Measurements from ENCODE around the gene B9D1.

Gene B9D1

DNA sequence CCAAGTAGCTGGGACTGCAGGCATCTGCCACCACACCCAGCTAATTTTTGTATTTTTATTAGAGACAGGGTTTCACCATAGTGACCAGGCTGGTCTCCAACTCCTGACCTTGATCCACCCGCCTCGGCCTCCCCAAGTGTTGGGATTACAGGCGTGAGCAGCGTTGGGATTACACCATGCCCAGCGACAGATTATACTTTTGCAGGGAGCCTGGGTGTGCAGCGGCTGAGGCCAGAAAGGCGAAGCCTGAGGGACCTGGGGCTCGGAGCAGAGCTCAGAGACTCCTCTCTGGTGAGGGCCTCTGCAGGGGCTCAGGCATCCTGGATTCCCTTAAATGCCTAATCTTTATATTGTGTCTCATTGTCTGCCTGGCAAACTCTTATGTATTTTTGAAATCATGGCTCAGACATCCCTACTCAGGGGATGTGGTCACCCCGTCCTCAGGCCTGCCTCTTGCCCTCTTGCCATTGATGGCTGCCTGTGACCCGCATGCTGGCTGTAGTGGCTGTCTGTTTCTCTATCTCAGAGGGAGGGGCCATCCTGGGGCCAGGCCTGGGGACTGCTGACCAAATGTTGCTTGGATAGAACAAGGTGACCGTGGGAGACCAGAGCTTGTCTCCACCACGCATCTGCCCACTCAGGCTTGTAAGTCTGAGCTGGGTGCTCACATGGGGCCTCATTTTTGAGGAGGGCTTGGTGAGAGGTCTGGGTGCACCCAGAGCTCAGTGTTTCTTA, 42.6 kb downstream of the B9D1 start:
- no peak for DNase-seq (ENCODE audit: low read depth)

DNA sequence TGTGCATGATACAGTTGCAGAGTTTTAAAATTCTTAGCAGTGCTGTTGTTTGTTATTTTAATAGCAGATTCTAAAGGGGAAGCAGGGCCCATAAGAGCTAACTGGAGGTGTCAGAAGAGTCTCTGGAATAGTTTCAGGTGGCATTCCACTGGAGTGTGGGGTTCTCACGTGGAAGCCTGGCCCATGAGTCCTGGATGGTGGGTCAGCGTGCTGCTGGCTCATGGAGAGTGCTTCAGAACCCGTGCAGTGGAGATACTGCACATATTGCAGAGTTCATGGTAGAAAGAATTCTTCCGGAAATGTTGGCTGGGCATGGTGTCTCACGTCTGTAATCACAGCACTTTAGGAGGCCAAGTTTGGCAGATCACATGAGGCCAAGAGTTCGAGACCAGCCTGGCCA, 43.9 kb downstream of the B9D1 start:
- DNase-seq (ENCODE audit: low read depth), result no peak

DNA sequence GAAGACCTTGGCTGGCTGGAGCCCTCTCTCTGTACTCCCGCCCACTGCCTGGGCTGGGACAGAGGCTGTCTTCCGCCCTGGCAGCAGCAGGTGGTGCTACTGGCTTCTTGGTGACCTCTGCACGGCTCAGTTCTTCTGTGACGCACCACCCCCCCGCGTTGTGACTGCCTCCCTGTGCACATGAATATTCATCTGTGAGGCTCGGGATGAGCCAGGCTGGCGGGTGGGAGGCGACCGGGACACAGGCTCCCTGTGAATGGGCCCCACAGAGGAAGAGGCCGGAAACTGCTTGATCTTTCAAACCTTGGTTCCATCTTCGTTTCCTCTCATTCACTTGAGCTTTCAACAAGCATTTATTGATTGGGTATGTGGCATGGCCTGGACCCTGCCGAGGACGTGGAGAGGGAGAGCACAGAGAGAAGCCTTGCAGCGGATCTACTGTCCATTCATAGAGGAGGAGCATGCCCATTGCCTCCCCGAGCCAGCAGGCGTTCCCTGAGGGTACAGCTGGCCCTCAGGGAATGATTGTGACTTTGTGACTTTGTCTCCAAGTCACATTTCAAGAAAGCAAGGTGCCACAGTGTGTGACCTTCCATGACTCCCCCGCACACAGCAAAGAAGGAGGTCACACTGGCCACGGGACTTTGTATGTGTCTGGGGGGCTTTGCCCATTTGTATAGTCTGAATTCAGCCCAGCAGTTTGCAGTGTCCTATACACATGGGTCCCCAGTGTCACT, 45.0 kb downstream of the B9D1 start:
- DNase-seq (ENCODE audit: low read depth), result no peak

DNA sequence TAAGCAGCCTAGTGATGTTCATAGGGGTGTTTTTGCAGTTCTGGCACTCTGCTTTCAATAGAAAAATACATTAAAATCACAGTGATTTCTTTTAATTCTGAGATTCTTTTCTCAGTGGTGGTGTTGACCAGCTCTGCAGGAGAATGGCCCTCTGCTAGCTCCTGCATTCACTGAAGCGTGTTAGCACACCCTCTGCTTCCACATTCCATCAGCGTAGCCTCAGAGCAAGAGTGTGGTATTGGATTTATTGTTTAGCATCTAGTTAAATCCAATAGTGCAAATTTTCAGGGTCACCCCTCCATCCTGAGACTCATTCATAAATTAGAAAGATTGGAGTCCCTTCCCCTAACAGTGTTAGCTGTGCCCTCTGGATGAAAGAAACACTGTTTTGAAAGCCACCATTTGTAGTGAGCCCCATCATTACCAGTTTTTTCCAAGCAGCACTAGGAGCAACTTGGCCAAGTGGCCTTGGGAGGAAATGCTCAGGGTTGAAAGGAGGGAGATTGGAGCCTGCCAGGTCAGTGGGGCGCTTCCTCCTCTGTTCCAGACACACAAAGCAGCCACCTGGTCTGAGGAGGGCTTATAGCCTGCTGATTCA, 45.7 kb downstream of the B9D1 start:
- no peak for DNase-seq (ENCODE audit: low read depth)

DNA sequence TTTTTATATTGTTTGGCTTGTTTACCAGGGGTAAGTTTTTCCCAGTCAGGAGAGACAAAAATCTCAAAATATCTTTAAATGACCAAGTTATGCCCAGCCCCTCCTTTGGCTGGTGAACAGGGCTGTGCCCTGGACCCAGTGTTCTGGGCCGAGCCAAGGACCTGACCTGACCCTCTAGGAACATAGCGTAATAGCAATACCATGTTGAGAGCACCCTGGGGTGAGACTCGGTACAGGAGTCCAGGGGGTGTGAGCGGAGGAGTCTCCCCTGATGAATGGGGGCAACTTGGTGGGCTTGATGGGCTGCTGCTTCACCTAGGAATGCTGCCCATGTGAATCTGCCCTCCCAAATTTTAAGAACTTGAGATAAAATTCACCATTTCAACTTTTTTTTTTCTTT, 47.4 kb downstream of the B9D1 start:
- DNase-seq (ENCODE audit: low read depth), result no peak

DNA sequence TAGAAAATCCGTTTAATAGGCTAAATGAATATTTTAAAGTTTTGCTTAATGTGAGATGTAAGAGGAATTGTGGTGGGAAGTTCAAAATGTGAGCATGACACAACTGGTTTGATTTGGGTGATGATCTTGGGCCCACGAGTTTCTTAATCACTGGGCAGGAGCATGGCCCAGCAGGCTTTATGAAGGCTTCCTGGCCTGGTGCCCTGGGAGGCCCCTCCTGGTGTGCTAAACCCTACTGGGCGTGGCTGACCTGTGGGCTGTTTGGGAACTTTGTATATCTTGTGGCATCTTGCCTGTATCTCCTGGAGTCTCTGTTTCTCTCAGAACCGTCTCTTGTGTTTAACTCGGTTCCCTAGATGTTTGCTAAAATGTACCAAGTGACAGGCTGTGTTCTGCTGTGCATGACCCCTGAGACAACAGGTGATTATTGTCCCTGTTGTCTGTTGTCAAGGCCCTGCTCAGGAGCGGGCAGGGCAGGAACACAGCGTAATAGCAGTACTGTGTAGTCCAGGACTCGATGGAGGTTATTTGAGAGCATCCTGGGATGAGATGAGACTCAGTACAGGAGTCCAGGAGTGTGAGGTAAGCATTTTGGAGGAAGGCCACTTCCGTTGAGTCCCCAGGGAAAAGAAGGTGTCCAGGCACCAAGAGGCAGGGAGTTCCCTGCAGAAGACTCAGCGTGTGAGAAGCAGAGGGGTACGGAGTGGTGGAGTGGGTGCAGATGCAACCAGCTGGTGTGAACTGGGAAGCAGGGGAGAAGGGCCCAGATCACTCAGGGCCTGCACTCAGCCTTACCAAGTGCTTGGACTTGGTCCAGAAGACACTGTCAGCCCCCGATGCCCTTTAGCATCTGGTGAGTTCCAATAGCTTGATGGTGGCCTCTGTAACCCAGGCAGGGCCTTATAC, 48.5 kb downstream of the B9D1 start:
- DNase-seq (ENCODE audit: low read depth), result no peak

DNA sequence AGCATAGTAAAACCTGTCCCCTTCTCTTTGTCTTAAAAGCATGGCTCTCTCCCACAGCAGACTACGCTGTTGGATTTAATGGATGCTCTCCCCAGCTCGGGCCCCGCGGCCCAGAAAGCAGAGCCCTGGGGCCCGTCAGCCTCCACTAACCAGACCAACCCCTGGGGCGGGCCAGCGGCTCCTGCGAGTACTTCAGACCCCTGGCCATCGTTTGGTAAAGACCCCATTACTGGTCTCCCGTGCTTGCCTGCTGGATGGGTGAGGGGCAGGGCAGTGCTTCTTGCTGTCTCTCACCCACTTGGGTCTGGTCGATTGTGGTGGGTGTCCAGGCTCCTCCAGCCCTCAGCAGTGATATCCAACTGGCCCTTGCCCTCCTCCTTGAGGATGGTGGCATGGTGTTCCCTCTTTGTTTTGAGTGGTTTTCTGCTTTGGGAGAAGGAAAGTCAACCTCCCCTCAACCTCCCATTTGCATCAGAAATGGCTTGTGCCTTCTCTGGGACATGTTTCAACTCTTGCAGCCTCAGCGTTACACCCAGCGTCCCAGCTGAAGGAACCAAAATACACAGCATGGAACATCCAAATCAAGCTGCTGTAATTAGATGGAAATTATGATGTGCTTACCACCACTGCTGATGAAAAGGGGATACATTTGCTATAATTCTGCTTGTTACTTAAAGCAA, 49.3 kb downstream of the B9D1 start:
- no peak for DNase-seq (ENCODE audit: low read depth)

DNA sequence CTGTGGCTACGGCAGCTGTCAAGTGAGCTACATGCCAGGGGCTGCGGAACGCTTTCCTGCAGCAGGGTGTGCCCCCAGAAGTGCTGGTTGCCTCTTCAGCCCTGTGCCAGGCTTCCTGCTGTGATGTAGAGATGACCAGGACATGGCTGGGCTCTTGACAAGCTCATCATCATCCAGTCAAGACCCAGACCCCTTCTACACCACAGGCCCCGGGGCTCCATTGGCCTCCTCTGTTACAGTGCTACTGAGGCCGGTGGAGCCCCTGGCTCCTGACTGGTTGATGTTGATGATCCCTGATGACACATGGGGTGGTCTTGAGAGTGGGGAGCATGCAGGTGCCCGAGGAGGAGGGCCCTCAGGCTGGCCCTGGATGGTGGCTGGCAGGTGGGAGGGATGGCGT, 50.1 kb downstream of the B9D1 start:
- DNase-seq (ENCODE audit: low read depth), result no peak

DNA sequence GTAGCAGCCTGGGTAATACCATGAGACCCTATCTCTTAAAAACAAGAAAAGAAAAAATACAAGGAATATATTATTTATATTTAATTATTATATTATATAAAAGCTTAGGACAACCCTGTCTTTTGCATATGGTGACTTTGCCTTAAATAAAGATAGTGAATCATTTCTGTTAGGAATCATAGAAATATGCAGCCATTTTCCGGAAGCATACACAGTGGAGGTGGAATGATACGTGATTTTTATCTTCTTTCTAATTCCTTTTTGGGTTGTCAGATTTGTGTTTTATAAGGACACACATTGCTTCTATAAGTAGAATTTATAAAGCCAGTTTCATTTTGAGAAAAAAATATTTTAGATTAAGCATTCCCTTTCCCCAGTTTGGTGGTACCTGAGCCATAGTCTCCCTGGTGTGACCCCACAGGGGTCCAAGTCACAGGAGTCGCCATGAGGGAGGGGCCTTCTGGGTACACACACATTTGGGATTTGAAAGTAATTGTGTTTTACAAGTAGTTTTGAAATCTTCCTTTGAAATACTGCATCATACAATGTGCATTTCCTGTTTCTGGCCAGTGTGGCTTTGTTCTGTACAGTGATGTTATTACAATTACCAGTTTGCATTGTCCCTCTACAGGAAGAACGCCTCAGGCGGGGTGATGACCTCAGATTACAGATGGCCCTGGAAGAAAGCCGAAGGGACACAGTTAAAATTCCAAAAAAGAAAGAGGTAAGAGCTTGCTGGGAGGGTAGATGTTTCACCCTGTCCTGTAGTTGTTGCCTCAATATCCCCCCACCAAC, 50.9 kb downstream of the B9D1 start:
- DNase-seq (ENCODE audit: low read depth), result no peak

DNA sequence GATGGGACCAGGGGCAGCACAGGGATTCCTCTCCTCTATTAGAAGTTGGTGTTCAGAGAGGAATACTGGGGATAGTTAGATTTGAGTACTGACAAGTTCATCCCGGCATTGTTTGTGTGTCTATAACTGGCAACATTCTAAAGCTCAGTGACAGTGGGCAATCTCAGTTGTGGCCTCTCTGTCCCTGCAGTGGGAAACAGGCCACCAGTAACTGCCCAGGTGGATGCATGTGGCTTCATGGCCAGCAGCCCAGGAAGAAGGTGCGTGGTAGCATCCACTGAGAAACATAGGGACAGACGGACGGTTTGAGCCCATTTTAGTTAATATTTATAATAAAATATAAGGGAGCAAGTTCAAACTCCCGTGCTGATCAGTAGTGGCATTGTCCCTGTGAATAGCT, 51.5 kb downstream of the B9D1 start:
- DNase-seq (ENCODE audit: low read depth), result no peak

DNA sequence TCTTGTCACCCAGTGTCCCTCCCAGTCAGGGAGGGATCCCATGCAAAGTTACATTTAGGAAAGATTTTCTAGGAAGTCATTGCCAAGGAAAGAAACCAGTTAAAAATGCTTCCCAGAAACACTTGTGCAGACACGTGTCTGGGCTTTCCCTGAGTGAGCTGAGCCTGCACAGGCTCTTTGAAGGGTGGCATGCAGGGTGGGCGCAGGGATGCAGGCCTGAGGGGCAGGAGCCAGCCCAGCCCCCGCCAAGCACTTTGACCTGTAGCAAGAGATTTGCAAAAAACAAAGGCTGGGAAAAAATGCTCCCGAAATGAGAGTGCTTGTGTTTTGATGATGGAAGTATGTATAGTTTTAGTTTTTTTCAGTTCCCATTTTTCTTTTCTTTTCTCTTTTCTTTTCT, 52.4 kb downstream of the B9D1 start:
- no peak for DNase-seq (ENCODE audit: low read depth)

DNA sequence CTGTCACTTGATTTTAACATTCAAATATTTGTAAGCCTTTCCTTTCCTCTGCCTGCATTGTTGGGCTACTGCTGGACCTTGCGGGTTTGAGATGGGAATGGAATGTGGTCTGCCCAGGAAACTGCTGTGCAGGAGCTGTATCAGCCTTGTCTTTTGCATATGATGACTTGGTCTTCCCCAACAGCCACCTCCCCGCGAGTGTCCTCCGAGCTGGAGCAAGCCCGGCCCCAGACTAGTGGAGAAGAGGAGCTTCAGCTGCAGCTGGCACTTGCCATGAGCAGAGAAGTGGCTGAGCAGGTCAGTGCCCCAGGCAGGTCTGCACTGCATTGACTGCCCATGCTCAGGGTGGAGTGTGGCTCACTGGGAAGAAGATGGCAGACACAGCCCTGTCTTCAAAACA, 52.8 kb downstream of the B9D1 start:
- no peak for DNase-seq (ENCODE audit: low read depth)

DNA sequence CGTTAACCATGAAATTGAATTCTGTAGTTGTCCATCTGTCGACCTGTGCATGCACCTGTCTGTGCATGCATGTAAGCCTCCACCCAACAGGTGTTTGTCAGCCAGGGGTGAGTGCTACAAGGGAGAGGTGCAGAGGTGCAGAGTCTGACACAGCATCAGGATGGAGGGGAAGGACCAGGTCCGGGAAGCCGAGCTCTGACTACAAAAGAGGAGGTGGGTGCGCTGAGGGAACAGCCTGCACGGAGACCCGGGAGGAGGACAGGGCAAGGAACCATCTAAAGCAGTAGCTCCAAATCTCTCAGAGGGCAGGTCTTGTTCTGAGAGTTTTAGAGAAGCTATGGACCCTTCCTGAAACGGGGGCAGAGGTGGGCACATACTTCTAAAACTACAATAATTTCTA, 54.1 kb downstream of the B9D1 start:
- DNase-seq (ENCODE audit: low read depth), result no peak

DNA sequence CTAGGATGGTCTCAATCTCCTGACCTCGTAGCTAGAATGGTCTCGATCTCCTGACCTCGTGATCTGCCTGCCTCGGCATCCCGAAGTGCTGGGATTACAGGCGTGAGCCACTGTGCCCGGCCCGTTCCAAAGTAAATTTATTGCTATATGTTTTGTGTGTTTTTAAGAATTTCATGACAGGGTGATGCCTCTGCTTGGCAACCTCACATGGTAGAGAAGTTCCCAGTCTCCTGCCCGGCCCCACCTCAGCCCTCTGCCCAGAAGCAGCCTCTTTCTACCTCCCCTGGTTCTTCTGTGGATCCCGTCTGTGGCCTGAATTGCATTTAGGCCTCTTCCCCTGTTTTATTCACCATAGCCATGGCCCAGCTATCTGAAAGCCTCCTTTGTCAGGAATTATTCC, 55.0 kb downstream of the B9D1 start:
- no peak for DNase-seq (ENCODE audit: low read depth)

DNA sequence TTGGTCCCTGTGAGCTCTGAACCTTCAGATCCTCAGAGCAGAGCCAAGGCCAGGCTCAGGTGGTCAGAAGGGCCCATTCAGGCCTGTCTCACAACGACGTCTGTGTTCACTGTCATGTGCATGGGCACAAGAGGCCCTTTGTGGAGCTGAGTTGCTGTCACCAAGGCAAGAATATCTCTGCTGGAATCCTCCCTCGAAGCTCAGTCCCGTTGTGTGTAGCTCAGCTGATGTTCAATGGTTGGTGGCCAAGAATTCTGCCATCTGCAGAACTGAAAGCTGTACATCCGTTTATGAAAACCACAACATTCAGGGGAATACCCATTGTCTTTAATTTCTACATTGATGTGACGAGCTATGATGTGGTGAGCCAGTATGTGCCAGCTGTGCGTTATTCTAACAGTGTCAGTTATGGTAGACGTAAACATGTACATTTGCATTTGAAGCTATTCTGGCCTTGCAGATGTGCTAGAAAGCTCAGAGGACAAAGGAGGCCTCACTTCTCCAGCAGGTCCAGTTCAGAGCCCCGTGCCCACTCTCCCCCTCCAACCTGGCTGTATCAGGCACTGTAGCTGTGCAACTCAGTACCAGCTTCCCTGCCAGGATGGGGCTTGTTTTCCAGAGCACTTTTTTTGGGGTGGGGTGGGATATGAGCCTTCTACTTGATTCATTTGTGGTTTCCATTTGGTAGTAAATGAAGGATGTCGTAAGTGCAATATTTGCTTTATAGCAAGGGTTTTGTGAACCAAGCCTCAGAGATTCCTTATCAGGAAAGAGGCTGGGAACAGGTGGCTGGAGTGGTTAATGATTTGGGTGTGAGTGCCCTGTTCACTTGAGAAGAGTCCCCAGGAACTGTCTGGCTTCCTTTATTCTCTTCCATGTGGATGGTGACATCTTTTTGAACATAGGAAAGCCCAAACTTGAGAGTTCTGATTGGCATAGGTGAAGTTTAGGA, 56.1 kb downstream of the B9D1 start:
- no peak for DNase-seq (ENCODE audit: low read depth)

DNA sequence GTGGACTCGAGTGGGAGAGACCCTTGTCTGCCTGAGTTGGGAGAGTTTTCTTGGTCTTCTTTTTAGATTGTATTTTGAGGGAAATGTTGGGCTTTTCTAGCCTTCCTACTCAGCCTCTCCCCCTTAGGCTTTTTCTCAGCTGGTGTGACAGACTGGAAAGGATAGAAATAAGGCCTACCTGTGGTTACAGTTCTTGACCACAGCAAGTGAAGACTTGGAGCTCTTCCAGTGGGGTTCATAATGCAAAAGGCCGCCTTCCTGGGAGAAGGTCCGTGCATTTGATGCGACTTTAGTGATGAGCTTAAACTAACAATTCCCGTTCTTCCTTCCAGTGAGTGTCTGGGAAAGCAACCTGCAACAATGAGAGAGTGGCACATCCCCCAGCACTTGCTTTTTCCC, 56.8 kb downstream of the B9D1 start:
- no peak for DNase-seq (ENCODE audit: low read depth)

DNA sequence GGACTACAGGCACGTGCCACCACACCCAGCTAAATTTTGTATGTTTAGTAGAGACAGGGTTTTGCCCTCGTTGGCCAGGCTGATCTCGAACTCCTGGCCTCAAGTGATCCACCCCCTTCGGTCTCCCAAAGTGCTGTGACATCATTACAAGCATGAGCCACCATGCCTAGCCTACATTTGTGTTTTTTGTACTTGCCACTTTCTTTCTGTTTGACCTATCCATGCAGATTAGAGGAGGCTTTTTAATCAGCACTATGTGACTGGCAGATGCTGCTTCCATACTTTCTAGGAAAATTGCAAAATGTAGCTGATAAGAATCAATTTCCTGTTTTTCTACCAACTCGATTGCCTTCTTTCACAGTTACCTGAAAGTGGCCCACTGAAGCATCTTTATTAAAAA, 57.3 kb downstream of the B9D1 start:
- DNase-seq (ENCODE audit: low read depth), result no peak

DNA sequence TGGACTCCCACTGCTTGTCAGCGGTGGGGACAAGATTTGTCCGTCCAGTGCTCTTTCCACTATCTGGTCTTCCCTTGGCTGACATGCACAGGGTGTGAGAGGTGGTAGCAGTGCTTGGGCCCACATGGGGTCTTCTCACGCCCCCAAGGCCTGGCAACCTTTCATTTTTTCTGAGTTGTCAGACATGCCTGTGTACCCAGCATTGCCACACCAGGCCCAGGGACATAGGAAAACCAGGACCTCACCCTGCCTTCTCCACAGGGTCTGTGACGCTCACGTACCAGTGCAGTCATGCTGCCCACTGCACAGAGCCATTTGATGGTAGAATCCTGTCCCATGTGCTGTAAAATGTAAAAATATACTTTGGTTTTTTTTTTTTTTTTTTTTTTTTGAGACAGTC, 57.8 kb downstream of the B9D1 start:
- DNase-seq (ENCODE audit: low read depth), result no peak

DNA sequence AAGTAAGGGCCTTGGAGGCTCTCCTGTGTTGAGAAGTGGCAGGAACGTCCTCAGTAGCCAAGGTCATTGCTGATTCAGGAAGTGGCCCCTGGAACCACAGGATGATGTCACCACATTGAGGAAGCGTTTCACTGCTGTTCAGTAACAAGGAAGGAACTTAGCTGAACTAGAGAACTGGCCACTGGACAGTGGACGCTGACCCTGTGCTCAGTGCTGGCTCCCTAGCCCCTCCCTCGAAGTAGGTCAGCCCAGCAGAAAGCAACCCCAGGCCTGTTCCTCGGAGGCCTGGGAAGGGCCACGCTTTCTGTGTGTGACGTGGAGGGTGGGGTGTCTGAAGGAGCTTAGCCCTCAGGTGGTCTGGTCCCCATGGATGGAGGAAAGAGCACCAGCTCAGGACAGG, 58.3 kb downstream of the B9D1 start:
- DNase-seq (ENCODE audit: low read depth), result no peak

DNA sequence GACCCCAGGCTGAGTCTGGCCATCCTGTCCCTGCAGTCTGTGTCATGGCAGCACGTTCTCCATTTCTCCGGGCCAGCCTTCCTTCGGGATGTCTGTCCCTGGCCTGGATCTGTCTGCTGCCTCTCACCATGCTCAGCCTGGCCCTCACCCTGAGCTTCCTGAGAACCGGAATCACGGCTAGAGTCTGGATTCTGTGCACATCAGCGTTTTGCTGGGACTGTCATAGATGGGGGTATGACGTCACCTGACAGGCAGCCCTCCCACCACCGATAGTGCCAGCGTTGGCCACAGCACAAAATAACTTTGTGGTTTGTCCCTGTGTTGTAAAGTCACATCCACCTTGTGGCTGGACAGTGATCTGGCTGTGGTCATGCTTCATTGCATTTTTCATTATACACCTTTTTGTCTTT, 59.2 kb downstream of the B9D1 start:
- no peak for DNase-seq (ENCODE audit: low read depth)
